ENCODE data around the gene GPBAR1.

GPBAR1 gene

GRCh38 chr2:218244665-218245064 lies 16.1 kb upstream of the GPBAR1 start:
- no peak for FAIRE-seq

- no peak for FAIRE-seq
Observed at GRCh38 chr2:218245214-218245613, 15.6 kb upstream of the GPBAR1 start.

- FAIRE-seq, result no peak
Observed at GRCh38 chr2:218249691-218250090, 11.1 kb upstream of the GPBAR1 start.

GRCh38 chr2:218252509-218253231 lies 8.1 kb upstream of the GPBAR1 start:
- no peak for FAIRE-seq

- no peak for FAIRE-seq
Observed at GRCh38 chr2:218253232-218253625, 7.6 kb upstream of the GPBAR1 start.

GRCh38 chr2:218255446-218255845 lies 5.4 kb upstream of the GPBAR1 start:
- no peak for FAIRE-seq

GRCh38 chr2:218256612-218257350 lies 4.0 kb upstream of the GPBAR1 start:
- FAIRE-seq, result no peak

- FAIRE-seq, result no peak
Observed at GRCh38 chr2:218257390-218257981, 3.3 kb upstream of the GPBAR1 start.

GRCh38 chr2:218259099-218259961 lies 1.5 kb upstream of the GPBAR1 start:
- FAIRE-seq, result no peak

GRCh38 chr2:218260166-218260565 lies 649 bp upstream of the GPBAR1 start:
- no peak for FAIRE-seq

GRCh38 chr2:218261423-218262236 lies 815 bp downstream of the GPBAR1 start:
- FAIRE-seq, result no peak

GRCh38 chr2:218262237-218262600 lies 1.4 kb downstream of the GPBAR1 start:
- FAIRE-seq, result no peak

- no peak for FAIRE-seq
Observed at GRCh38 chr2:218262631-218263586, 2.1 kb downstream of the GPBAR1 start.

- no peak for FAIRE-seq
Observed at GRCh38 chr2:218263817-218264641, 3.2 kb downstream of the GPBAR1 start.

GRCh38 chr2:218264773-218265561 lies 4.2 kb downstream of the GPBAR1 start:
- FAIRE-seq, result no peak

GRCh38 chr2:218265626-218266025 lies 4.8 kb downstream of the GPBAR1 start:
- no peak for FAIRE-seq

- FAIRE-seq, result no peak
Observed at GRCh38 chr2:218266316-218266979, 5.6 kb downstream of the GPBAR1 start.

GRCh38 chr2:218267259-218267658 lies 6.4 kb downstream of the GPBAR1 start:
- no peak for FAIRE-seq

All from G401.6 (cell line).